ENCODE results near the gene CSMD2.

CSMD2 gene

DNA sequence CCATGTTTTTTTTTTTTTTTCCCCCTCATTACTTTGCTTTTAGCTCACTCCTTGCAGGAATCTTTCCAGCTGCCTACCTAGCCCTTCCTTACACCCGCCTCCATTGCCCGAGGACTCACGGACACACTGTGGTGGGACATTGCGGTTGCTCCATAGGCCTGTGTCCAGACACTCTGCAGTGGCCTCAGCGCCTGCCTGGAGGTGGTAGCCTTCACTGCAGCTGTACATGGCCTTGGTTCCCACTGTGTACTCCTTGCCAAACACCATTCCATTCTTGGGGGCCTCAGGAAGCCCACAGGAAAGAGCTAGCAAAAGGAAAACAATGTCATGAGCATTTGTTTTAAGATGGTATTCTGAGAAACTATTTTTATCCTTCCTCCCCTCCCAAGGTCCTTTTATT lies 592.6 kb downstream of the CSMD2 start:
- Histone ChIP-seq H3K4me1 (ENCODE audit: control insufficient read depth in 1 of 2, insufficient read depth in 1 of 2, low read depth in 1 of 2, low read length in 1 of 2) (no peaks in the 10 kb centered on the region), H3K4me3 (ENCODE audit: low read depth in 1 of 2, low read length in 1 of 2) (no peak overlapping the region), H3K27me3 (no peaks in the 10 kb centered on the region), H3K36me3 (no peaks in the 10 kb centered on the region), H3K9me3 (no peaks in the 10 kb centered on the region), H3K27ac (no peak overlapping the region)
- TF ChIP-seq, protein P1, sequence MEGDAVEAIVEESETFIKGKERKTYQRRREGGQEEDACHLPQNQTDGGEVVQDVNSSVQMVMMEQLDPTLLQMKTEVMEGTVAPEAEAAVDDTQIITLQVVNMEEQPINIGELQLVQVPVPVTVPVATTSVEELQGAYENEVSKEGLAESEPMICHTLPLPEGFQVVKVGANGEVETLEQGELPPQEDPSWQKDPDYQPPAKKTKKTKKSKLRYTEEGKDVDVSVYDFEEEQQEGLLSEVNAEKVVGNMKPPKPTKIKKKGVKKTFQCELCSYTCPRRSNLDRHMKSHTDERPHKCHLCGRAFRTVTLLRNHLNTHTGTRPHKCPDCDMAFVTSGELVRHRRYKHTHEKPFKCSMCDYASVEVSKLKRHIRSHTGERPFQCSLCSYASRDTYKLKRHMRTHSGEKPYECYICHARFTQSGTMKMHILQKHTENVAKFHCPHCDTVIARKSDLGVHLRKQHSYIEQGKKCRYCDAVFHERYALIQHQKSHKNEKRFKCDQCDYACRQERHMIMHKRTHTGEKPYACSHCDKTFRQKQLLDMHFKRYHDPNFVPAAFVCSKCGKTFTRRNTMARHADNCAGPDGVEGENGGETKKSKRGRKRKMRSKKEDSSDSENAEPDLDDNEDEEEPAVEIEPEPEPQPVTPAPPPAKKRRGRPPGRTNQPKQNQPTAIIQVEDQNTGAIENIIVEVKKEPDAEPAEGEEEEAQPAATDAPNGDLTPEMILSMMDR (IDR thresholded peaks at IDR 0.05), result no peak

DNA sequence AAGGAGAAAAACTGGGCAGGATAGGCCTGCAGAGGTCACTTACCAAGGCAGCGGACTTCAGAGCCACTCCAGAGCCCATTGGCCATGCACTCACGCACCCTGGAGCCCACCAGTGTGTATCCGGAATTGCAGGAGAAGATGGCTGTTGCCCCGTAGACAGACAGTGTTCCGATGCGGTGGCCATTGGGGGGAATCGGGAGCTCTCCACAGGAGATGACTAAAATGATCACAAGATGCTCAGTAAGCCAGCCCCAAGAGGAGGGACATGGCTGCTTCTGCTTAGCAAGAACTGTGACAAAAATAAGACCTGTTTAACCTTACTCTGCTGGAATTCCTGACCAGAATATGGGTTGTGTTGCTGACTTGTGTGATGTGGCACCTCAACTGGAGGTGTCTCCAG lies 595.7 kb downstream of the CSMD2 start:
- Histone ChIP-seq H3K27ac (no peak overlapping the region), H3K9me3 (no peaks in the 10 kb centered on the region), H3K4me1 (ENCODE audit: control insufficient read depth in 1 of 2, insufficient read depth in 1 of 2, low read depth in 1 of 2, low read length in 1 of 2) (no peaks in the 10 kb centered on the region), H3K27me3 (no peaks in the 10 kb centered on the region), H3K4me3 (ENCODE audit: low read depth in 1 of 2, low read length in 1 of 2) (no peak overlapping the region), H3K36me3 (no peaks in the 10 kb centered on the region)
- TF ChIP-seq, protein P1 (IDR thresholded peaks at IDR 0.05), result no peak

- no peaks in the 10 kb centered on the region for H3K4me1 ChIP-seq (ENCODE audit: control insufficient read depth in 1 of 2, insufficient read depth in 1 of 2, low read depth in 1 of 2, low read length in 1 of 2)
- TF ChIP-seq, protein P1 (IDR thresholded peaks at IDR 0.05), result no peak
- H3K36me3 ChIP-seq, result no peaks in the 10 kb centered on the region
Observed at GRCh38 chr1:33563699-33564098, 601.3 kb downstream of the CSMD2 start.

GRCh38 chr1:33562563-33562962 lies 602.5 kb downstream of the CSMD2 start:
- TF ChIP-seq, protein P1 (IDR thresholded peaks at IDR 0.05), result no peak
- Histone ChIP-seq H3K4me1 (ENCODE audit: control insufficient read depth in 1 of 2, insufficient read depth in 1 of 2, low read depth in 1 of 2, low read length in 1 of 2) (no peaks in the 10 kb centered on the region), H3K27ac (no peak overlapping the region), H3K36me3 (no peaks in the 10 kb centered on the region), H3K4me3 (ENCODE audit: low read depth in 1 of 2, low read length in 1 of 2) (no peak overlapping the region), H3K9me3 (no peaks in the 10 kb centered on the region), H3K27me3 (no peaks in the 10 kb centered on the region)

More at GRCh38 chr1:33563699-33564098, 601.3 kb downstream of the CSMD2 start:
- H3K27me3 ChIP-seq, result no peaks in the 10 kb centered on the region
- H3K27ac ChIP-seq, result no peak overlapping the region
- no peak overlapping the region for H3K4me3 ChIP-seq (ENCODE audit: low read depth in 1 of 2, low read length in 1 of 2)
- no peaks in the 10 kb centered on the region for H3K9me3 ChIP-seq

GRCh38 chr1:33561576-33561975 lies 603.5 kb downstream of the CSMD2 start:
- no peaks in the 10 kb centered on the region for H3K36me3 ChIP-seq
- no peaks in the 10 kb centered on the region for H3K27me3 ChIP-seq

More at GRCh38 chr1:33561576-33561975, 603.5 kb downstream of the CSMD2 start:
- Histone ChIP-seq H3K4me3 (ENCODE audit: low read depth in 1 of 2, low read length in 1 of 2) (no peak overlapping the region), H3K9me3 (no peaks in the 10 kb centered on the region), H3K27ac (no peak overlapping the region), H3K4me1 (ENCODE audit: control insufficient read depth in 1 of 2, insufficient read depth in 1 of 2, low read depth in 1 of 2, low read length in 1 of 2) (no peaks in the 10 kb centered on the region)
- TF ChIP-seq, protein P1 (IDR thresholded peaks at IDR 0.05), result no peak

All from neutrophil (primary cell).